ENCODE results near the gene TFAP2B.

Gene TFAP2B

DNA sequence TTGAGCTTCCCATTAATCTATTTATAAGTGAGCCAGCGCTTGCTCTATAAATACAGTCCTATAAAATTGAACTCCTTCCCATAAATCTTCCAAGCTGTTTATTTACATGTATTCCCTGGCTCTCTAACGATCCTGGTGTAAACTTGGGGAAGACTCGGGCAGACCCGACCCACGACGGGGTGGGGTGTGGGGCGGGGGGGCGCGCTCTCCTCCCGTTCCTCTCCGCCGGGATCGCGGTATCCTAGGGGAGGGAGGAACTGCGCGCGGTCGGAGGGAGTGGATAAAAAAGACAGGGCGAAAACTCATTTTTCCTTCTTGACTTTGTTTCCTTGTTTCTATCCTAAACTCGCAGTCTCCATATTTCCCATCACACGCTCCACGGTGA is 31.1 kb downstream of the TFAP2B start:
- no peak for DNase-seq

DNA sequence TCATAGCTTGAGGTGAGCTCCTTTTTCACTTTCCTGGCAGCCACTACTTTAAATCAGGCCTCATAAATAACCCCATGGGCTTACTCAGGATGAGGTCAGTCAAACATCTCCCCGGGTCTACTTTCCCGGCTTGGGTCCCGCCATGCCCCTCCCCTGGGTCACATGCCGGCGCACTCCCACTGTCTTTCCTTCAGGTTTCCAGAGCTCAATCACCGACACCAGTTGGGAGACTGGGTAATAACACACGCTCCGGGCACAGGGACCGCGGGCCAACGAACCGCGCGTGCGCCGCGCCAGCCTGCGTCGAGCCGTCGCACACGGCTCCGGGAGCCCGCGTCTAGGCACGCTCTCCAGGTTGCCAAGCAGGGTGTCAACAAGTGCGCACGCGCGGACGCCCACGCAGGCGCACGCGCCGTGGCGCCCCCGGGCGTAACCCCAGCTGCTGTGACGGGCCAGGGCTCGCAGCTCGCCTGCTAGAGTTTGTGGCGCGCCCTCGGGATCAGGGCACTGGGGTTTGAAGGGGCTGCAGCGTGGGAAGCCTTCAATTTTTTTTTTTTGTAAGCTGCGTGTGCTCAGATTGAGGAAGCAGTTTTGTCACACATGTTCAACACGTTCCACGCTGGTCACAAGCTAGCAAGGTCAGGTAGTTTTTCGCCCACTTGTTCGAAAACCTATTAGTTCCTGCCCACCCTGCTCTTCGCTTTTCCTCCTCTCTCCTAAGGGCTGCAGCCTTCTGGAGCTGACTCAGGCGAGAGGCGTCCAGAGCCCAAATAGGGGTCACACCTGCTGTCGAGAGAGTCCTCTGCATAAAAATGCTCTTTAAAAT is 31.8 kb downstream of the TFAP2B start:
- DNase-seq: no peak

DNA sequence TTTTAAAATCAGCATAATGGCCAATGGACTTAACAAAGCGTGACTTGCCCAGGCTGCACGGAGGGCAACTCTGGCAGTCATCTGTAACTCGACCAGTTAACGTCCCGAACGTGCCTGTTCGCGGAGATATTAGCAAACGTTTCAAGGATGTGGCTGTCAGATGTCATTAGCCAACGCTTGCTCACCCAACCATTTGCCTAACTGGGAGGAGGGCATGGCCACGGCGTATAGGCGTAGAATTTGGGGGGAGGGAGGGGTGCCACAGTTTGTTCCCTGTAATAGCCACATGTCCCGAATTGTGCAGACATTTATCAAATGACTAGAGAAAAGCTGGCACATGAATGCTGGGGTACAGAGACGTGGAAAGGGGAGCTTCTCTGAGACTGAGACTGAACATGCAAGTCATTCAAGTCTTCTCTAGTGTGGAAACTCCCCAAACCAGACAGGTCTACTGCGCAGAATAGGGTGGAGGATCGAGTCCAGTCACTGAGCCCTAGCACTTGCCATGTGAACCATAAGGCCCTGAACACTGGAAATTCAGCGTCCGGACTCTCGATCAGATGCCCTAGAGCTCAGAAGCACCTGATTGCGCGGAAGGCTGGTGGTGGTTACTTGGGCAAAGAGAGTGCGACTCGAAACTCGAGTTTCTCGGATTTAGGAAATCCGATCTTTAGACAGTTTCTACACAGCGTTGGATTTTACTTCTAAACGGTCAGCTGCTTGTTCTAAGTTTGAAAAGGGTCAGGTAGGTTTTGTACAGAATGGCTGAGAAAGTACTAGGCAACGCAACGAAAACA is 32.6 kb downstream of the TFAP2B start:
- no peak for DNase-seq

DNA sequence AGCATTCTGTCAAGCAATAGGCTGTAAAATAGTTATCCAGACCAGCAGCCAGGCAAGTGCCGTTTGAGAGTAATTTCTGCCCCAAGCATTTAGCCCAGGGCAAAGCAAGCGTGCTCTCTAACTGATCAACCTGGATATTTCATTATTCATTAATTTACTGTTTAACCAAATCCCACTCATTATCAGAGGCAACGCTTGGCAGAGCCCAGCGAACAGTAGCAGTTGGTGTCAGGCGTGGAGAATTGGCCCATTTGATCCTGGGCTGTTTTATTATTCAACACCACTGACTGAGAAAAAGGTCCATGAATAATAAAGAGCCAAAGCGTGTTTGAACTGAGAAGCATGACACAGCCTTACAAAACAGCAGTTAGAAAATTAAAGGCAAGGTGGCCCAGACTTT is 35.3 kb downstream of the TFAP2B start:
- DNase-seq: no peak

DNA sequence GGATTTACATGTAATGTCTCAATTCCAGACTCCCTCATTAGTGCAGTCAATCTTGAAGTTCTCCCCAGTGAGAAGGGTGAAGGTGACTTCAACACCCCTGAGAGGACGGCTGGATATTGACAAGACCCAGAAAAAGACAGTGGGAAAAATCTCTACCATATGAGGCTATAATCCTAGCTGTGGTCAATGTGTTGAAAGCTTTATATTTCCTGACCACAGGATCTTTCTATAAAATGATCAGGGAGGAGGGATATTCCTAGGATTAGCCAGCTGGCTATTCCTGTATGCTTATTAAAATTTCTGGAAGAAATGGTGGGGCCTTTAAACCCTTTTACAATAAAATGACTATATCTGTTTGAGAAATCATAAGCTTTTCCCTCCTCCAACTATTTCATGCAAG is 43.0 kb downstream of the TFAP2B start:
- DNase-seq: no peak

DNA sequence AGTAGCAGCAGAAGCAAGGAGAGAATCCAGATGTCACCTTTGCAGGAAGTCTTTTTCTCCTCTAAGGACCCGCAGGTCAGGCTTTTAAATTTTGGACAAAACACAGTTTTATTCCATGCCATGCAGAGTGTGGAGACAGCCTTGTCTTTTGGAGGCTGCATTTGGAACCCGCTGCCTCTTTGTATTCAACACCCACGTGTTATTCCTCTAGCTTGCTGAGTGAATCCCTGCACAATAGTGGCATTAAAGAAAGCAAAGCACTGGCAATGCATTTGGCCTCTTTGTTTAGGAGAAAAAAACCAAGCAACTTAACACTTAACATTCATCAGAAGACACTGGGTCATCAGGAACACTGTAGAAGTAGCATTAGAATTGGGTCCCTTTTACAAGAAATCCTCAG is 43.5 kb downstream of the TFAP2B start:
- DNase-seq: no peak

DNA sequence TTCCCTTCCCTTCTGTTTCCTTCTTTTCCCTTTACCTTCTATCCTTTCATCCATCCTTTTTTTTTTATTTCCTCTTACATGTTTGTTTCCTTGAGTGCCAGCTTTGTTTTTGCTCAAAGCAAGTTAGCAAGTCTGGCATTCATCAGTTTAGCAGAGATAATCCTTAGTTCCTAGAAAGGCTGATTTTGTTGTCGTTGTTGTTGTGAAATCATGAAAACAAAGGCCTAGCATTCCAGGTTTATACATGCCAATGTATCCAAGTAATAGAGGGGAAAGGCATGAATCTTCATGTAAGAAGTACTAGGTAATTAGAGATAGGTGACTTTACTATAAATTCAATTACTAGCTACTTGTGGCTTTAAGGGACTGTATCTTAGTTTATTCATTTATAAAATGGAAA is 45.9 kb downstream of the TFAP2B start:
- DNase-seq: no peak

DNA sequence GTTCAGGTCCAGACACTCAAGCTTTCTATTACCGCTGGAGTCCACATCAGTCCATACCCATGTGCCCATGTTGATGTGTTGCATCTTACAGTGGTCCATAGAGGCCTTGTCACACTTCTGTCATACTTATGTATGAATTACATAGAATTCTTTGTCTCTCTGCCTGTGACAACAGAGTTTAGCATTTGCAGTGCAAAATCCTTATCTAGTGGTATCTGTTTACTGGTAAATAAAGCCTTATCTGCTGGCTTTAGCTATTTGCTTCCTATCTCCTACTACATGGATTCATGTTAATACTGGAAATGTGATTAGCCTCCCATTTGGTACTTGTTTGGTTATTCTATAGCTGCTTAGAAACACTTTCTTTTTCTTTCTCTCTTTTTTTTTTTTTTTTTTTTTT is 49.8 kb downstream of the TFAP2B start:
- DNase-seq: no peak

DNA sequence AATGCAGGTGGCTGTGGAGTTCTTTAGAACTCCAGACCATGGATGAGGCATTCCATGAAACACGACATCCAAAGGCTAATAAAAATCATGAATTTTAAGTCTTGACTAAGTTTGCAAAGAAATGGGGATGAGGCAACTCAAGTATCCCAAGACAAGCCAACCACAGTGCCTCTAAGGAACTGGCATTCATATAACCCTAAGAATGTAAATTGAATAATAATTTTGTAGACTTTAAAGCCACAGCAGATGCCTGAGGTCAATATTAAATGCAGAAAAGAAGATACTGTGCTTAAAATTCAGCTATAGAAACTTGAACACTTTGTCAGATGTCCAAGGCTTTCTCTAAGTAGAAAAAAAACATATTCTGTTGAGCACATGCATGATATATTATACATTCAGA is 54.5 kb downstream of the TFAP2B start:
- DNase-seq: no peak

DNA sequence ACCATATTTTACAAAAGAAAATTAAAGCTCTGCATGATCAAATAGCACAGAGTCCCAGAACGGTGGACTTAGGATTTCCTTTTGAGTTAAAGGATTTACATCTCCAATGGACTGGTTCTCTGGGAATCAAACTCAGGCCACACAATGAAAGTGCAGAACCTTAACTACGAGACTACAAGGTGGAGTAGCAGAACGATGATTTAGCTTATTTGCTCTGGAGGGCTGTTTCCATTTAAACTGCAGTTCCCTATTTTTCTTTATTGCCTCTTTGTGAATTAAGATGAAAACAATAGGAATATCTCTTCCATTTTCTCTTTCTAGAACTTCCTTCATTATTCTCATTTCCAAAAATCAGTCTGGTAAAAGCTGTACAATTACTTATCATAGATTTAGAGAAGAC is 65.7 kb downstream of the TFAP2B start:
- DNase-seq: no peak

DNA sequence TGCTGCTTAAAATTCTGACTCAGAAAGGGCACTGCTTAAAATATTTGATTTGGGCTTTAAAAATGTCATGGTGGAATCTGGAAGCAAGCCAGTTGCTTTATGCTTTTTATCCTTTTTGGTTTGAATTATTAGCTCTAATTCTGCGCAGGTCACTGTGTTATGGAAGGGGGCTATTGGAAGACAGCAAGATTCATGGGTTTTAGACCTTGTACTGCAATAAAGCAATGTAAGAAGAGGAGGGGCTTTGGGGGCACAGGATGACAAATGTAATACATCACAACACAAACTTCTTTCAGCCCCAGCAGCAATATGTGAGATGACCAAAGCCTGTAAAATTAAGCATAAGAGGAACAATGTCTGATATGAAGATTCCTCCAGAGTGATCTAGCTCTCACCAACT is 68.4 kb downstream of the TFAP2B start:
- no peak for DNase-seq

DNA sequence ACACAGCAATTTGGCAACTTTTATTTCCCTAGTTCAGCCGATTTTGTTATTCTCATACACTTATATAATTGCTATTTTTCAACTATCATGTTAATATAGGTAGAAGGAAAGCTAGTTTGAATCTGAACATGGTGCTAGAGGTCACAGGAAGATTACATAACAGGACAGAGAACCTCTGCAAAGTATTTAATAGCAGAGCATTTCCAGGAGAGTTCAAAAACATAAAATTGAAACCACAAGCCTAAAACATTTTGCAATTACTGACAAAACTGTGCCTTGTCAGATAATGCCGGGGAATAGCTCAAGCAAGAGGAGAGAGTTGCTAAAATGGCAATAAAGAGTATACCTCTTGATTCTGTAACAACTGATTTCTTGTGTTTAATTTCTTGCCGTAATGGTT is 70.8 kb downstream of the TFAP2B start:
- no peak for DNase-seq

DNA sequence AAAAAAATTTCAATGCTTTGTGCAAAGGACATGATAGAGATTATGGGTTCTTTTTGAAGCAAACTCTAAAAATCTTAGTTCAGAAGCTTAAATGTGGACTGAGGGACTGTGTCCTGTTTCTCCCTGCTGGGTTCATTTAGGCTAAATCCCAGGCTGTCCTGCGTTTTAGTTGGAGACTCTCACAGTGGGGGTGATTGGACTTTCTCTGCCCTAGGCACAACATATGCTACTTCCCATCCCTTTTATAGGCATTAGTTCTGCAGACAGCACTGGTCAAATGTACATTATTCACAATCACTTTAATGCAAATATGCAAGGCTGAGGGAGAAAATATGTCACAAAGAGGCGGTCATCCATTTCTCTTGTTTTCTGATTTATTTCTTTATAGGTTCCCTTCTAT is 71.3 kb downstream of the TFAP2B start:
- DNase-seq: no peak

DNA sequence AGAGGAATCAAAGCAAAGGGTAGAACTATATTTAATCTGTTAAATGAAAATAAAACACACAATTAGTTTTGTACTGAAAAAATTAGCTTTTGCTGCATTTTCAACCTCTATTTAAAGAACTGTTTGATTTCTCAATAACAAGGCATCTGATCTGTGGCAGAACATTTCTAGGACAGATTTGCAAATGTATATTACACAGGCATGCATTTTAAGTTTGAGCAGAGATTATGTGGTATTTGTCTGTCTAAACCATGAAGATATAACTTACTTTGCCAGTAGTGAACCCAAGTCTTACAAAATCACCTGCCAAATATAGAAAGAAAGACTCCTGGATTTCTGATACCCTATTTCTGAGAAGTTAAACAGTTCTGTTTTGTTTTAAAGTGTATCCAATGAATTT is 71.9 kb downstream of the TFAP2B start:
- DNase-seq: no peak

DNA sequence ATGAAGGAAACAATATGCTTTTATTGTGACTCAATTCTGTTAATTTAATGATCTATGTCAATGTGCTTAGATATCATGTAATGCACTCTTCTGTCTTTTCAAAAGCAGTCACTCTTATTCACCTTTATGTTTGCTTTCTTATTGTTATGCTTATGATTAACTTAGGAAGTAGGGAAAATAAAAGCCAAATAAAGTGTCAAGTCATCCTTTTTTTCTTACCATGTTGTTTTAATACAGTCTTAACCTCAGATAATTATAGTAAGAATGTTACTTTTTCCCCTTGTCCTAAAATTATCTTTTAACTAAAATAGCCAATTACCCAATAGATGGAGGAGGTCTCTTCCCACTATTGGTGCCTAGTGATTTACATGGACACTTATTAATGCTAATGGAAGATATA is 72.6 kb downstream of the TFAP2B start:
- DNase-seq: no peak

Data from hippocampal formation (tissue), 2 donors.